RWPE2 (cell line): ENCODE measurements around the gene TMEM179B.

Experiments used
- ATAC-seq: fragments of 200-7000 bp; cut with Tn5 transposase; 3 replicates; pipeline ENCODE4 v1.9.1; 2021; ENCODE audit warnings: low read depth
- DNase-seq: peaks from one replicate; pipeline ENCODE4 v3.0.0-alpha.2; 2020; ENCODE audit warnings: low spot score
- H3K27ac ChIP-seq: fragments of 450-650 bp; 2 replicates; pipeline ENCODE4 v1.5.1; 2017; ENCODE audit warnings: mild to moderate bottlenecking; ENCODE audit not compliant: poor library complexity, severe bottlenecking
- H3K27me3 ChIP-seq: fragments of 250-450 bp; sonication (Bioruptor Pico); 2 replicates; pipeline ENCODE4 v1.5.1; 2021; ENCODE audit warnings: mild to moderate bottlenecking, moderate library complexity; ENCODE audit not compliant: insufficient read depth, poor library complexity, severe bottlenecking
- H3K36me3 ChIP-seq: fragments of 250-450 bp; sonication (Bioruptor Pico); 2 replicates; pipeline ENCODE4 v1.5.1; 2020; ENCODE audit warnings: low read depth, mild to moderate bottlenecking, moderate library complexity
- H3K4me1 ChIP-seq: fragments of 250-450 bp; sonication (Bioruptor Pico); 2 replicates; pipeline ENCODE4 v1.5.1; 2021; ENCODE audit warnings: mild to moderate bottlenecking, moderate library complexity; ENCODE audit not compliant: insufficient read depth, poor library complexity, severe bottlenecking
- H3K4me3 ChIP-seq: fragments of 250-450 bp; sonication (Bioruptor Pico); 2 replicates; pipeline ENCODE4 v1.5.1; 2021; ENCODE audit warnings: mild to moderate bottlenecking, moderate library complexity; ENCODE audit not compliant: severe bottlenecking
- H3K9me3 ChIP-seq: fragments of 250-450 bp; sonication (Bioruptor Pico); 2 replicates; pipeline ENCODE4 v1.5.1; 2021; ENCODE audit warnings: mild to moderate bottlenecking, moderate library complexity; ENCODE audit not compliant: severe bottlenecking
- TF ChIP-seq, protein P1 (sequence below): fragments of 450-650 bp; IDR thresholded peaks from one replicate; pipeline ENCODE4 v1.5.1; 2017; ENCODE audit warnings: mild to moderate bottlenecking, moderate library complexity; ENCODE audit not compliant: poor library complexity, severe bottlenecking

TMEM179B gene

GRCh38 chr11:62806611-62807121 is 19.5 kb downstream of the TMEM179B start:
- H3K4me1 ChIP-seq: peaks cover 4% of the 10 kb centered on the region
- ATAC-seq: peak; percentile 23; the same call in 1 of the 3 replicates
- TF ChIP-seq, protein P1, sequence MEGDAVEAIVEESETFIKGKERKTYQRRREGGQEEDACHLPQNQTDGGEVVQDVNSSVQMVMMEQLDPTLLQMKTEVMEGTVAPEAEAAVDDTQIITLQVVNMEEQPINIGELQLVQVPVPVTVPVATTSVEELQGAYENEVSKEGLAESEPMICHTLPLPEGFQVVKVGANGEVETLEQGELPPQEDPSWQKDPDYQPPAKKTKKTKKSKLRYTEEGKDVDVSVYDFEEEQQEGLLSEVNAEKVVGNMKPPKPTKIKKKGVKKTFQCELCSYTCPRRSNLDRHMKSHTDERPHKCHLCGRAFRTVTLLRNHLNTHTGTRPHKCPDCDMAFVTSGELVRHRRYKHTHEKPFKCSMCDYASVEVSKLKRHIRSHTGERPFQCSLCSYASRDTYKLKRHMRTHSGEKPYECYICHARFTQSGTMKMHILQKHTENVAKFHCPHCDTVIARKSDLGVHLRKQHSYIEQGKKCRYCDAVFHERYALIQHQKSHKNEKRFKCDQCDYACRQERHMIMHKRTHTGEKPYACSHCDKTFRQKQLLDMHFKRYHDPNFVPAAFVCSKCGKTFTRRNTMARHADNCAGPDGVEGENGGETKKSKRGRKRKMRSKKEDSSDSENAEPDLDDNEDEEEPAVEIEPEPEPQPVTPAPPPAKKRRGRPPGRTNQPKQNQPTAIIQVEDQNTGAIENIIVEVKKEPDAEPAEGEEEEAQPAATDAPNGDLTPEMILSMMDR: no peak
- DNase-seq: no peak
- H3K36me3 ChIP-seq: peaks cover 24% of the 10 kb centered on the region
- H3K27me3 ChIP-seq: no peaks in the 10 kb centered on the region
- H3K4me3 ChIP-seq: no peak overlapping the region
- H3K27ac ChIP-seq: peak overlapping the region; percentile 46
- H3K9me3 ChIP-seq: no peaks in the 10 kb centered on the region

DNA sequence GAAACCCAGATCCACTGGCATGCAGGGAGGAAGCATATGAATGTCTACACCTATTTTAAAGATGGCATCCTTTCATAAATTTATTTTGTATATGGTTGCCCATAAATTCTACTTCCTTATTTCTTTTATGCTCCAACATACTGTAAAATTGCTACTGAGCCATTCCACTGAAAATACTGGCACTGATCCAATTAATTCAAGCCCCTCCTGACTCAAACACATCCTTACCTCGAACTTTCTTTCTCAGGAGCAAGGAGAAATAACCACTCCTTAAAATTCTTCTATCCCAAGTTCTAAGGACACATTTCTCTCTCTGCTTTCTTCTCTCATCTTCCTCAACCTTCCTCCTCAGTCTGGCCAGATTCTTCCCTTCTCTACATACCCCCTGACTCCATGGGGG is 23.5 kb downstream of the TMEM179B start:
- H3K4me1 ChIP-seq: no peaks in the 10 kb centered on the region
- TF ChIP-seq, protein P1: no peak

DNA sequence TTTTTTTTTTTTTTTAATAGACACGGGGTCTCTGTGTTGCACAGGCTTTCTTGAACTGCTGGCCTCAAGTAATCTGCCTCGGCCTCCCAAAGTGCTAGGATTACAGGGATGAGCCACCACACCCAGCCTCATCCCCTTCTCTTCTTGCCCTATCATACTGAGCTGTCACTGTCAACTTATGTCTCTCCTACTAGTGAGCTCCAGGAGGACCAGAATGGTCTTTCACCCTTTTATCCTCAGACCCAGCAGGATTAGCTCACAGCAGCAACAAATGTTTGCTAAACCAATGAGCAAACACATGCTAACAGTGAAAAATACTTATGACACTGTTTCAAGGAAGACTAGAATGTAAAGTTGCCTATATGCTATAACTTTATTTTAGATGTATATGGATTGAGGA is 24.5 kb downstream of the TMEM179B start:
- H3K27ac ChIP-seq: no peak overlapping the region
- TF ChIP-seq, protein P1: no peak
- peaks cover 7% of the 10 kb centered on the region for H3K36me3 ChIP-seq
- no peak for DNase-seq
- H3K4me3 ChIP-seq: no peak overlapping the region
- no peaks in the 10 kb centered on the region for H3K4me1 ChIP-seq
- no peak for ATAC-seq
- no peaks in the 10 kb centered on the region for H3K27me3 ChIP-seq
- H3K9me3 ChIP-seq: no peaks in the 10 kb centered on the region

More for the DNA sequence above, 23.5 kb downstream of the TMEM179B start:
- ATAC-seq (no peak), DNase-seq (no peak)
- H3K27ac ChIP-seq: no peak overlapping the region
- no peaks in the 10 kb centered on the region for H3K27me3 ChIP-seq
- no peak overlapping the region for H3K4me3 ChIP-seq
- H3K9me3 ChIP-seq: no peaks in the 10 kb centered on the region
- peaks cover 1% of the 10 kb centered on the region for H3K36me3 ChIP-seq

DNA sequence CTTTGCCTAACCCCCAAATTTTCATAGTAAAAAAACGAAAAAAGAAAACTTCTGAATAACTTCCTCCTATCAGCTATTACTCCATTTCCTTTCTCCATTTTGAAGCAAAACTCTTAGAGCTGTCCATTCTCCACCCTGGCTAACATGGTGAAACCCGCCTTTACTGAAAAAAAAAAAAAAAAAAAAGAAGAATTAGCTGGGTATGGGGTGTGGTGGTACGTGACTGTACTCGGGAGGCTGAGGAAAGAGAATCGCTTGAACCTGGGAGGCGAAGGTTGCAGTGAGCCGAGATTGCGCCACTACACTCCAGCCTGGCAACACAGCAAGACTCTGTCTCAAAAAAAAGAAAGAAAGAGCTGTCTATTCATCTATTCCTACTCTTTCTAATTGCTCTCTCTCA is 29.4 kb downstream of the TMEM179B start:
- no peak overlapping the region for H3K4me3 ChIP-seq
- H3K36me3 ChIP-seq: peaks cover 40% of the 10 kb centered on the region
- H3K27ac ChIP-seq: no peak overlapping the region
- TF ChIP-seq, protein P1: no peak
- no peak for ATAC-seq
- H3K4me1 ChIP-seq: no peaks in the 10 kb centered on the region
- no peak for DNase-seq
- no peaks in the 10 kb centered on the region for H3K9me3 ChIP-seq
- H3K27me3 ChIP-seq: no peaks in the 10 kb centered on the region

- Histone ChIP-seq H3K4me3 (no peak overlapping the region), H3K27ac (no peak overlapping the region), H3K9me3 (no peaks in the 10 kb centered on the region), H3K36me3 (peaks cover 45% of the 10 kb centered on the region), H3K4me1 (no peaks in the 10 kb centered on the region), H3K27me3 (no peaks in the 10 kb centered on the region)
- DNase-seq (no peak), ATAC-seq (no peak)
- TF ChIP-seq, protein P1: no peak
Observed at GRCh38 chr11:62817129-62817528, 29.9 kb downstream of the TMEM179B start.
